H7 (cell line): ENCODE data around the gene GPR108. TPM values are rescaled to one million over a fixed set of nuclear protein-coding genes. Genes with fewer than 3 reads are reported as not detected.
"Not testable (repeated sequence)": the region's sequence is repeated elsewhere in the genome, so short reads cannot be mapped to it uniquely, and the experiment has no call there.

ENCODE experiments used
- DNase-seq: peaks from one replicate; pipeline ENCODE4 v3.0.0; 2012
- H3K27me3 ChIP-seq: 2 replicates; pipeline ENCODE4 v1.6.0; 2011; ENCODE audit warnings: mild to moderate bottlenecking, low read length; ENCODE audit not compliant: control insufficient read depth, insufficient read depth
- H3K36me3 ChIP-seq: replicated peaks from 2 replicates; pipeline ENCODE4 v1.5.1; 2011; ENCODE audit warnings: low read length; ENCODE audit not compliant: control insufficient read depth, insufficient read depth
- H3K4me3 ChIP-seq: 2 replicates; pipeline ENCODE4 v1.5.1; 2011; ENCODE audit warnings: low read depth, mild to moderate bottlenecking, control low read depth, low read length, moderate library complexity; ENCODE audit not compliant: insufficient read depth
- total RNA-seq: library from RNA; depleted of rRNA; stranded (reverse); fragments of >200 nt; shearing (Covaris generic); gene quantifications from 2 replicates; pipeline ENCODE4 v1.2.3, GENCODE V29; 2014

The GPR108 gene
- total RNA-seq, 1 experiment from 2014 or later, result 61.7 TPM

- H3K27me3 ChIP-seq, result no peaks in the 10 kb centered on the region
These were observed 23.3 kb downstream of the GPR108 start for GRCh38 chr19:6713773-6714692.

GRCh38 chr19:6712692-6713670 lies 24.4 kb downstream of the GPR108 start:
- Histone ChIP-seq H3K27me3 (no peaks in the 10 kb centered on the region), H3K4me3 (no peak overlapping the region), H3K36me3 (peaks cover 4% of the 10 kb centered on the region)
- DNase-seq, result no peak

More at GRCh38 chr19:6713773-6714692, 23.3 kb downstream of the GPR108 start:
- Histone ChIP-seq H3K36me3 (peaks cover 4% of the 10 kb centered on the region), H3K4me3 (no peak overlapping the region)
- DNase-seq, result peak; percentile 55

GRCh38 chr19:6712231-6712630 lies 25.1 kb downstream of the GPR108 start:
- Histone ChIP-seq H3K4me3 (no peak overlapping the region), H3K36me3 (peaks cover 4% of the 10 kb centered on the region), H3K27me3 (no peaks in the 10 kb centered on the region)
- no peak for DNase-seq

GRCh38 chr19:6711605-6712004 lies 25.8 kb downstream of the GPR108 start:
- H3K27me3 ChIP-seq, result no peaks in the 10 kb centered on the region
- DNase-seq, result no peak
- no peak overlapping the region for H3K4me3 ChIP-seq
- peaks cover 4% of the 10 kb centered on the region for H3K36me3 ChIP-seq

GRCh38 chr19:6711078-6711361 lies 26.4 kb downstream of the GPR108 start:
- no peak overlapping the region for H3K4me3 ChIP-seq
- no peak for DNase-seq
- H3K36me3 ChIP-seq, result peaks cover 4% of the 10 kb centered on the region

GRCh38 chr19:6710273-6711077 lies 26.9 kb downstream of the GPR108 start:
- no peaks in the 10 kb centered on the region for H3K27me3 ChIP-seq
- peaks cover 4% of the 10 kb centered on the region for H3K36me3 ChIP-seq
- H3K4me3 ChIP-seq, result no peak overlapping the region
- peak; percentile 87 for DNase-seq

More at GRCh38 chr19:6711078-6711361, 26.4 kb downstream of the GPR108 start:
- no peaks in the 10 kb centered on the region for H3K27me3 ChIP-seq

GRCh38 chr19:6709549-6709948 lies 27.8 kb downstream of the GPR108 start:
- DNase-seq, result no peak
- H3K36me3 ChIP-seq, result peaks cover 4% of the 10 kb centered on the region
- H3K27me3 ChIP-seq, result no peaks in the 10 kb centered on the region
- H3K4me3 ChIP-seq, result no peak overlapping the region

GRCh38 chr19:6708913-6709312 lies 28.5 kb downstream of the GPR108 start:
- H3K4me3 ChIP-seq, DNase-seq, H3K36me3 ChIP-seq, H3K27me3 ChIP-seq: not testable (repeated sequence)

- Histone ChIP-seq H3K27me3 (no peaks in the 10 kb centered on the region), H3K36me3 (peaks cover 4% of the 10 kb centered on the region), H3K4me3 (no peak overlapping the region)
- DNase-seq, result no peak
These were observed 29.0 kb downstream of the GPR108 start for GRCh38 chr19:6708346-6708745.

GRCh38 chr19:6707658-6708018 lies 29.7 kb downstream of the GPR108 start:
- DNase-seq, result peak; percentile 37
- peaks cover 4% of the 10 kb centered on the region for H3K36me3 ChIP-seq
- H3K27me3 ChIP-seq, result no peaks in the 10 kb centered on the region
- H3K4me3 ChIP-seq, result no peak overlapping the region

- DNase-seq, result peak; percentile 46
- H3K27me3 ChIP-seq, result no peaks in the 10 kb centered on the region
These were observed 30.2 kb downstream of the GPR108 start for GRCh38 chr19:6707011-6707657.

GRCh38 chr19:6706633-6706958 lies 30.8 kb downstream of the GPR108 start:
- Histone ChIP-seq H3K27me3 (no peaks in the 10 kb centered on the region), H3K4me3 (no peak overlapping the region), H3K36me3 (peaks cover 2% of the 10 kb centered on the region)
- no peak for DNase-seq

More at GRCh38 chr19:6707011-6707657, 30.2 kb downstream of the GPR108 start:
- peaks cover 4% of the 10 kb centered on the region for H3K36me3 ChIP-seq
- no peak overlapping the region for H3K4me3 ChIP-seq

GRCh38 chr19:6705931-6706632 lies 31.3 kb downstream of the GPR108 start:
- no peak for DNase-seq
- H3K27me3 ChIP-seq, result no peaks in the 10 kb centered on the region
- no peak overlapping the region for H3K4me3 ChIP-seq
- peaks cover 1% of the 10 kb centered on the region; the same call in 1 of the 2 replicates for H3K36me3 ChIP-seq
